GM12892 (cell line): ENCODE data around the gene GLYAT.

ENCODE experiments used
- POLR2A ChIP-seq: IDR thresholded peaks from 2 replicates; pipeline ENCODE4 v1.6.1; 2011; ENCODE audit warnings: low read depth, low read length, control low read depth
- POLR2AphosphoS5 ChIP-seq: IDR thresholded peaks from 2 replicates; pipeline ENCODE4 v1.6.1; 2011; ENCODE audit warnings: low read depth, low read length, control low read depth

DNA sequence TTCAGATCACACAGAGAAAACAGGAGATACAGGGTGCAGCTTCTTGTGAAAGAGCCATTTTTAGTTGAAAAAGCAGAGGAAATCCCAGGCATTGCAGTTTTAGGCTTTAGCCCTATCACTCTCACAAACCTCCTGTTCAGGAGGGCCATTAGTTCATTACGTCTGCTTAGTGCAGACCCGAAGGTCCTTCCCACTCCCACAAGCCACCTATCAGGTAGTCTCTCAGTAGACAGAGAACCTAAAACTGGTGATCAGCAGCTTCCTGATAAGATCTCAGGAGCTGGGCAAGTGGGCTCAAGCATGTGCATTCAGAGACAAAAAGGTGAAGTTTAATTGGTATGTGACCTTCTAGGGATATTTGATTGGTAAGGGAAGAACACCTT lies 4.3 kb downstream of the GLYAT start:
- TF ChIP-seq POLR2AphosphoS5 (no peak), POLR2A (no peak)
